NCI-H2171 treated with DMSO at 0.1 percent for 48 hours (cell line): Measurements from ENCODE around the gene ANKS1A.

Experiments
- DNase-seq: peaks from one replicate; lab custom pipeline; 2025; lab: John Stamatoyannopoulos, UW

The ANKS1A gene

DNA sequence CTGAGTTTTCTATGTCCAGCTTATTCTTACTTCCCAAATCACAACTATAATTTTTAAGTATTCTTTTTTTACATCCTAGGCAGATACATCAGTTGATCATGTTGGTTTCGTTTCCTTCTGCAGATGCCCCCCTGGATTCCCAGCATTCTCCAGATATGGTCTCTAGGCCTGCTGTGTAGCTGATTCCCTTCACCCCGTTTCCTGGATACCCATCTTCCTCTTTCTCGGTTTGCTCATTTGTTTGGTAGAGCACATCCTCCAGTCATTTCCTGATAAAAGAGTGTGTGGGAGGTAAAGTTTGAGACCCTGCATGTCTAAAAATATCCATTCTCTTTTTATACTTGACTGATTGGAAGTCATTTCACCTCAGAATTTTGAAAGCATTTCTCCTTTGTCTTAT is 66.4 kb downstream of the ANKS1A start:
- DNase-seq: no peak

DNA sequence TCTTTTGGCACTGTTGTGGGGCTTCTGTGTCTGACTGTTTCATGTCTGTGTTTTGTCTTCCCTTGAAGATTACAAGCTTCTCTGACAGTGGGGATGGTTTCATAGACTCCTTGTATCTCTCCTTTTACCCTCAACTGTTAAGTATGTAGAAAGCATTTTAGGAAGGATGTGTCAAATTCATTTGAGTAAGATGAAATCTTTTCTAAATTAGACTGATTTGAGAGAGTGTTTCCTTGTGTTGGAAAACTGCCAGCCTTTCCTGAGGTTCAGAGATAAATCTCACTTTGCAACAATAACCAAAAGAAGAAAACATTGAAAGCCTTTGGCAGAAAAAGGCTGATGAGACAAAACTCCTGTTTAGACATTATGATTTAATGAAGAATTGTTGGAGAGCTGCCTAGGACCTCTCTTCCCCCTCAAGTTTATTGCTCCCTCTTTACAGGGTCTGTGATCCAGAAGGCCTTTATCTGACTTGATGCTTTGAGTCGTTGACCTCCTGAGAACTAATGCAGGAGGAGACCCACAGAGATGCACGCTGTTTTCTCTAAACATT is 68.3 kb downstream of the ANKS1A start:
- no peak for DNase-seq

- DNase-seq: no peak
These were observed 69.7 kb downstream of the ANKS1A start for GRCh38 chr6:34958734-34959133.

DNA sequence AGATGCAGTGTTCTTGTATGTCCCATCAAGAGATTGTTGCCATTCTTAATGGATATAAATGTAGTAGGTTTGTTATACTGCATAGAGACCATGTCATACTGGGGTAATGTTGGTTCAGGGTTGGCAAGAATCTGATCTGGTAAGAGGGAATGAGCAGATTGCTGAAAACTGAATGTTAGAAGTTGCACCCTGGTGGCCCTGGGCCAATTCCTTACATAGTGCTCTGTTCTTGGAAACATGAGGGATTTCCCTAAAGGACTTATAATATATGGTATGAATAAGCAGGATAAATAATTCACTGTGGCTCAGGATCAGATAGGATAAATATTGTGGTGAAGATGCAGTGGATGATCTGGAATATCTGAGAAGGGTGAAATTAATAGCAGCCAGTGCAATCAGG is 70.2 kb downstream of the ANKS1A start:
- DNase-seq: no peak

DNA sequence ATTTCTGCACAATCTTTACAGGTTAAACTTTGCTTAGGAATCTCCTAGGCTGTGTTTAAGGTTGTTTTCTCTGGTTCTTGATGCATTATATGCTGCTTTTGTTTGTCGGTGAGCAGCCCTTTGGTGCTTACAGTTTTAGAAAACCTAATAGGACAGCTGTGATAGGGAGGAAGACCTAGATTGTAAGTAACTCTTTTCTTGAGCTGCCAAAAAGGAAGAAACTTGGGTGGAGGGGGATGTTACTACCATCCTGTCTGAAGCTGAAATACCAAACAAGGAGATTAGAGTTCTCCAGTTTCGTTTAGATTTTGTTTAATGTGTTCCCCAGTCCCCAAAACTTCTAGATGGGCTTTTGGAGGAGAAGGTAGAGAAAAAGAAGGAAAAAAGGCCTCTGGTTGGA is 72.0 kb downstream of the ANKS1A start:
- no peak for DNase-seq

DNA sequence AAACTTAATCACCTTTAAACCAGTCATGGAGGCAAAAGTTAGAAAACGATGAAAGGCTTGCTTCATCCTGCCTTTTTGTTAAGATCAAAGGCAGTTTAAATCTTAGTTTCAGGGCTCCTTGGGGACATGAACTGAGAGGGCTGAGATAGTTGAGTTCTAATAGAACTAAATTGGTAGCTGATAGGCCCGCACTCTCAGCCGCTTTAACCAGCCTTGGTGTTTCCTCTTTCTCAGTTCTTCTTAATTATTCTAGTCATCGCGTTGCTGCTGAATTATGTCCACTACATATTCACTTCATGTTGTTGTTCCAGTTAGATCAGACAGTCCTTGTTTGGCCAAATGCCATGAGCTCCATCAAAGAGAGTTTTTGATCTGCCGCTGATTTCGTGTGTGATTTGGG is 72.5 kb downstream of the ANKS1A start:
- no peak for DNase-seq

DNA sequence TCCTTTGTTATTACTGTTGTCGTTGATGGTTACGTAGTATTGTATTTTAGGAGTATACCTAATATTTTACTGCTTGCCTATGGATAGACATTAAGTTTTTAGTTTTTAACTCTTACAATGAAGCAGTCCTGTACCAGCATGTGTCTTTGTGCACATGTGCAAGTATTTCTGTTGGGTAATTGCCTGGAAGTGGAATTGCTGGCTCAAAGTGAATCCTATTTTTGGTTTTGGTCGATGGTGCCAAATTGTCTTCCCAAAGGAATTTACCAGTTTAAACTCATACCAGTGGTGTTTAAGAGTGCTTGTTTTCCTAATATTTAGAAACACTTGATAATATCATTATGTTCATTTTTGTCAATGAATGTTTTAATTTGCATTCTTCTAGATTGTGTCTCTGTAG is 75.5 kb downstream of the ANKS1A start:
- no peak for DNase-seq

GRCh38 chr6:34967461-34967860 is 78.4 kb downstream of the ANKS1A start:
- DNase-seq: no peak

DNA sequence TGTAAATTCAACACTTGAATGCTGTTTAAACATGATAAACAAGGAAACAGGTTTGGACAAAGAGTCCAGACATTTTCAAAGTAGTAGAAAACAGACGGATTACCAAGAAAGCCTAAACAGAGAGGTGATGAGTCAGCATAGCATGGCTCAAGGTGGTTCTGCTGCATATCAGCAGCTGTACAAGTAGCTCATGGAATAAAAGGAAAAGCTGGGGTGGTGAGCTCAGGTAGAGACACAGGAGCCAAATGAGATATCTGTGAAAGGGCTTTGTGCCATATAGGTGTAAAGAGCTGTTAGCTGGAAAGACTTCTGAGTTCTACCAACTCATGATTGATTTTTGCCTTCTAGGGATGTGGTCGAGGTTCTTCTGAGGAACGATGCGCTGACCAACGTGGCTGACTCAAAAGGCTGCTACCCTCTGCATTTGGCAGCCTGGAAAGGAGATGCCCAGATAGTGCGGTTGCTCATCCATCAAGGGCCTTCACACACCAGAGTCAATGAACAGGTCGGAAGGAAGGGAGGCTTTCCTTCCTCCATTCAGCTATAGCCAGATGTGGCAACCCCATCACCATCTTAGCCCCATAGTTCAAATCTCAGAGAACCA is 80.7 kb downstream of the ANKS1A start:
- no peak for DNase-seq

DNA sequence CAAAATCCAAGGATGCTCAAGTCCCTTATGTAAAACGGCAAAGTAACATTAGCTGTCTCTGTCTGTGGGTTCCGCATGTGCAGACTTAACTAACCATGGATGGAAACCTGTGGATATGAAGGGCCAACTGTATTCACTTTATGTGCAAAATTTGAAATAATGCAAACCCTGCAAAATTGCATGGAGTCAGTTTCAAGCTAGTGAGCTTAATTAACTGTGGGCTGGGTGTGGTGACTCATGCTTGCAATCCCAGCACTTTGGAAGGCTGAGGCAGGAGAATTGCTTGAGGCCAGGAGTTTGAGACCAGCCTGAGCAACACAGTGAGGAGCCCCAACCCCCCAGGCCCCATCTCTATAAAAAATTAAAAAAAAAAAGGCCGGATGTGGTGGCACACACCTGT is 81.4 kb downstream of the ANKS1A start:
- DNase-seq: no peak

DNA sequence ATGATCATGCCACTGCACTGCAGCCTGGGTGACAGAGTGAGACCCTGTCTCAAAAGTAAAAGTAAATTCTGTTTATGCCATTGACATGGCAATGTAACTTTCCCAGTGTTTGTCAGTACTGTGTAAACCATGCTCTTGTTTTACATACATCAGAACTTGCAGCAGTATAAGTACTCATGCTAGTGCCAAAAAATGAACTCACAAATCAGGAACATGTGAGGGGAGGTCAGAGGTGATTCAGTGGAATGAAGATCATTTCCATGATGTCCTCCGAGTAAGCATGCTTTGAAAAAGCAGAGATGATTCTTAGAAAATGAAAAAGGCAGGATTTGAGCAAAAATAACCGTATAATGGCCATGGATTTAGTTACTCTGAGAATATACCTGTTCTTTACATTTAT is 81.9 kb downstream of the ANKS1A start:
- no peak for DNase-seq

DNA sequence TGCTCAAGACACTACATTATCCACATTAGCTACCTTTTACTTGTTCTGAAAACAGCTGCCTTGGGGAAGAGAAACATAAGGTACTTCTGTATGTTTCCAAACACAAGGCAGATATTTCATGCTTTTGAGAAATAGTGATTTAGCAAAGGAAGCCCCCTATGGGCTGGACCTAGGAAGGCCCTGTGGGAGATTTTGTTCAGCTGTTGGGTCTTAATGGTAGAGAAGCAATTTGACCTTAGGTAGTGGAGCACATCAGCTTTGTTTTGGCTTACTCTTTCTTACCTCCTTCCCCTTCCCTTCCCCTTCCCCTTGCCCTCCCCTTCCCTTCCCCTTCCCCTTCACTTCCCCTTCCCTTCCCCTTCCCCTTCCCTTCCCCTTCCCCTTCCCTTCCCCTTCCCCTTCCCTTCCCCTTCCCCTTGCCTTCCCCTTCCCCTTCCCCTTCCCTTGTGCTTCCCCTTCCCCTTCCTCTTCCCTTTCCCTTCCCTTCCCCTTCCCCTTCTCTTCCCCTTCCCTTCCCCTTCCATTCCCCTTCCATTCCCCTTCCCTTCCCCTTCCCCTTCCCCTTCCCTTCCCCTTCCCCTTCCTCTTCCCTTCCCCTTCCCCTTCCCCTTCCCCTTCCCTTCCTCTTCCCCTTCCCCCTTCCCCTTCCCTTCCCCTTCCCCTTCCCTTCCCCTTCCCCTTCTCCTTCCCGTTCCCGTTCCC is 84.6 kb downstream of the ANKS1A start:
- DNase-seq: no peak

DNA sequence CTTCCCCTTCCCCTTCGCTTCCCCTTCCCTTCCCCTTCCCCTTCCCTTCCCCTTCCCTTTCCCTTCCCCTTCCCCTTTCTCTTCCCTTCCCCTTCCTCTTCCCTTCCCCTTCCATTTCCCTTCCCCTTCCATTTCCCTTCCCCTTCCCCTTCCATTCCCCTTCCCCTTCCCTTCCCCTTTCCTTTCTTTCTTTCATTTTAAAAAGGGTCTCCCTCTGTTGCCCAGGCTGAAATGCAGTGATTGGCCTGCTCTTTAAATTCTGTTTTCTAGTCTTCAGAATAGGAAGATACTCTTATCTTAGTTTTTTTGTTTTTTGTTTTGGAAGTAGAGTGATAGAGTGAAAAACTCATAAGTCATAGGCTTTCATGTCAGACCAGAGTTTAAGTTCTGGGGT is 85.2 kb downstream of the ANKS1A start:
- no peak for DNase-seq

DNA sequence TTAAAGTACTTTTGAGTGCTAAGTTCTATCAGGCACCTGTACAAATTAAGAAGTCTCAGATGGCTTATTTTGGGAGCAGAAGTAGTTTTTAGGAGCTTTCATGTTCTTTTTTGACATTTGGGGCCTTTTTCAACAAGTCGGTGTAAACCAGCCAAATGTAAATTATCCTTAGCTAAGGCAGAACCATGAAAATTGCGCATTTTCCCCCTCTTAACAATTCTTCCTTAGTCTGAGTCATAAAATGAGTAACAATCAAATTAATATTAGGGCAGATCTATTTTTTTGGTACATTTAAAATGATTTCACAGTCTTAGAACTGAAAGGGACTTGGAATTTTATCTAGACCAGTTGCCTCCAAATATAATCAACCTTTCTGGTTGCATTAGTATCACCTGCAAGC is 87.2 kb downstream of the ANKS1A start:
- no peak for DNase-seq

DNA sequence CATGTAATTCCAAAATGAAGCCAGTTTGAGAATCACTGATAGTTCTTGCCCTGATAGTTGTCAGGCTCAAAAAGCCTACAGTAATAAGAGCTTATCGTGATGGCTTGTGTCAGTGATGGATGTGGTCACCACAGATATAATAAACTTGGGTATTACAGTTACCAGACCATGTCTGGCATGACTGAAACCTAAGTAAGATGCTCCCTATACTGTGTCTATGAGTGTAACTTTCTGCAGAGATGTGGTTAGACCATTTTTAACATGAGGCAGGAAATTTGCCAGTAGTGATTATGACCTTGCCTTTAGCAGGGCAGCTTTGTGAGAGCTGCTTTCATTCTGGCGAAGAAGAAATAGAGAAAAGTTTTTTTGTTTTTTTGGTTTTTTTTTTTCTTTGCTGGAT is 90.2 kb downstream of the ANKS1A start:
- DNase-seq: no peak

DNA sequence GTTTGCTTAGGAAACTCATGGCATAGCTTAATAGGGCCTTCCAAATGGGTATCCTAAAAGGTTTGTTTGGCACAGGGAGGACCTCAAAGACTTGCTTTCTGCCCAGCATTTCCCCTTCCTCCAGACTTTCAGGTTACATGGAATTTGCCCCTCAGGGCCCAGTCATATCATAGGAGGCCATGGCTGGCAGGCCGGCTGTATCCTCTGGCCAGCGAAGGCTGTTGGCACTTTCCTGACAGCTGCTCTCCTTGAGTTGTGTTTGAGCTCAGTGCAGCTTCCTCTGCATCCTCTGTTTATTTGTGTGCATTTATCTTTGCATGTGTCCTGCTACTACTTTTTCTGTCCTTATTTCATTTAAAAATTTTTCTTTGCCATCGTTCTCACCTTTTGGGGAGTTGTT is 90.9 kb downstream of the ANKS1A start:
- no peak for DNase-seq

DNA sequence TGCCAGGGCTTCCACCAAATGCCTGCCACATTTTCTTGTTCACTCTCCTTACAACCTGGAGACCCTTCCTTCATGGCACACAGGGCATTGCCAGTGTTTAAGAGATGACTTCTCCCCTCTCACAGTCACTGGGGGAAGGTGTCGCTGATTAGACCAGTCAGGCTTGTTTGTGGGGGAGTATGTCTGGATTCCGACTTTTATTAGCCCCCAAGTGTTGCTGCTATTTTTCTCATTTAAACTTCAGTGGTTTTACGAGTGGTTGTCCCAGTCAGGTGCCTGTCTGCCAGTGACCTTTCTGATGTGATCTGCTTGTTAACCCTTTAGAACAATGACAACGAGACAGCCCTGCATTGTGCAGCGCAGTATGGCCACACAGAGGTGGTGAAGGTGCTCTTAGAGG is 92.3 kb downstream of the ANKS1A start:
- no peak for DNase-seq

DNA sequence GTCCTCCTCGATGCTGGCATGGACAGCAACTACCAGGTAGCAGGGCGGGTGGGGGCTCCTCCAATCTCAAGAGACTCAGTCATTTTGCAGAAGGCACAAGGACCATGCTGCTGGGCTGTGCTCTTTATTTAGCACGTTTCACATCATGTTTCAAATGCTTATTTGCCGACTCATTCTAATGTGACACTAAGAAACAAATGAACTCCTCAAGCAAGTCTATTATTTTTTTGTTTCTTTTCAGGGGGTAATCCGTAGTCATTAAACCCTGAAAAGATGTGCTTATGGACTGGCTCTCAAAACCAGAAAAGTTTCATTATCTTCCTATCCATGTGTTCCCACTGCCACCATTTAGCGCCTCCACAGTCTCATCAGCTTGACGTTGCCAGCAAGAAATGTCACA is 92.9 kb downstream of the ANKS1A start:
- no peak for DNase-seq

DNA sequence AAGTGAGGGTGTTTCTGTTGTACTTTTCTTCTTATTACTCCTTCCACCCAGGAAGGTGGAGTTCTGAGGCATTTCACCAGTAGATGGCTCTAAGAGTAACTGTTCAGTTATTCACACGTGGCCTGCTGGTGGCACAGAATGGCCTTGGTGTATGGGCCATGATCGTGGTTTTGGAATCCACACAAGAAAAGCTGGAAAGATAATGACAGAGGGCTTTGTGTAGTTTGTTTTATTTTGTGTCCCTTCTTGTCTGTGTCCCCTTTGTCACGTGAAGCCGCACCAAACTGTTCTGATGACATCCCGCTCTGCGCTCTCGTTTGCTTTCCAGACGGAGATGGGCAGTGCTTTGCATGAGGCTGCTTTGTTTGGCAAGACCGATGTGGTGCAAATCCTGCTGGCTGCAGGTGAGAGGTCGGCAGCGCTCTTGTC is 93.4 kb downstream of the ANKS1A start:
- no peak for DNase-seq

DNA sequence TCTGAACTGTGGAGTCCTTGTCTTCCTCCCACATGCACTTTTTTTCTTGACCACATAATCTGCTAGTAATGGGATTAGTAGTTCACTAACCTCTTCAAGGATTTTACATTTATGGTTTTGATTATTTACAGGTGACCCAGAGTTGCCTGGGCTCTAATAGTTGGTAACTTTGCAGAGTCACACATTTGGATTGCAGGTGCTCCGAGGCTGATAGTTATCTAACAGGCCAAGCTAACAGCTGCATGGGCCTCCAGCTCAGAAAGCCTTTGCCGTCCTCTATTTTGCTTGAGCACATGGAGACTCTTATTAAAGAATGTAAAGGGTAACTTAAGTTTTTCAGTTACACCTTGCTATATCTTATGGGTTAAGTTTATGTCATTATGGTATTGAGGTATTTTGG is 95.4 kb downstream of the ANKS1A start:
- no peak for DNase-seq

- no peak for DNase-seq
These were observed 96.2 kb downstream of the ANKS1A start for GRCh38 chr6:34985236-34985635.

DNA sequence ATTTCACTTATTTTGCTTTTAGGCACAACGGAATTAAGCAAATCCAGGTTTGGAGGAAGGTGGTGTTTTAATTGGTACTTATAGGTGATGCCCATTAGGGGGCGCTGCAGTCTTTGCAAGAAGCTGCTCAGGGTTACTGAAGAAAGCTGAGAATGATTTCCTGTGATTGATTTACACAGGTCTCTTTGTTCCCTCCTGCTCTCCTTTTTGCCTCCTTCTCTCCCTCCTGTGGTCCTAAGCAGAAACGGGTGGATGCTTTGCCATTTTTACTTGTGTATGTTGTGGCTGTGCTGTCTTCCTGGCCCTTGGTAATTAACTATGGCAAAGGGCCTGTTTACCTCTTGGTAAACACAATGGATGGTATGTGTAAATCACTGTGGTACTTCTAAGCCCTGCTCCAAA is 97.8 kb downstream of the ANKS1A start:
- DNase-seq: peak; percentile 73

- DNase-seq: no peak
These were observed 98.5 kb downstream of the ANKS1A start for GRCh38 chr6:34987506-34987905.
